Caki2 (cell line): ENCODE results near the gene CEMIP2. TPM values are rescaled to one million over a fixed set of nuclear protein-coding genes. Genes with fewer than 3 reads are reported as not detected.

Experiments
- DNase-seq: peaks from one replicate; pipeline ENCODE4 v3.0.0-alpha.2; 2015; ENCODE audit warnings: low read depth
- in situ Hi-C: cut with HindIII; loops from 2 replicates; pipeline ENCODE4 v1.10.0; 2016; ENCODE audit warnings: low sequenced_read_pairs, low pct_unique_long_range_greater_than_20kb, mixed read lengths
- total RNA-seq: library from RNA; depleted of rRNA; stranded (reverse); fragments of >200 nt; shearing (Covaris generic); gene quantifications from 2 replicates; pipeline ENCODE4 v1.2.3, GENCODE V29; 2014; ENCODE audit warnings: low replicate concordance

The CEMIP2 gene
- total RNA-seq, 1 experiment from 2014 or later, result 43.2 TPM

GRCh38 chr9:71781391-71781790 is 13.1 kb upstream of the CEMIP2 start:
- DNase-seq, result no peak
- in situ Hi-C loops, result no loop called here

DNA sequence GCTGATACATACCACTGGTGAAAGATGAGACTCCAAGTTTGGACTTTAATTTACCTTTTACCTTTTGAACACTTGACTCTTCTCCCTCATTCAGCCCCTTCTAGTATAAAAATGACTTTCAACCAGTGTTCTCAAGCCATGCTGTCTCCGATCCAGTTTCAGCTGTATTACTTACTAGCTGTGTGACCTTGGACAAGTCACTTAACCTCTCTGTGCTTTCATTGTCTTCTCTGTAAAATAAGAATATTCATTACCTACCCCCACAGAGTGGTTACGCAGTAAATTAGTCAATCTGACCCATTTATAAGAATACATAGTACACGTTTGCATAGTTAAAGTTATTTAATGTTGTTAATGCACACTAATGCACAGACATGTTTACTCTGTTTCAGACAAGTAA is 12.6 kb upstream of the CEMIP2 start:
- in situ Hi-C loops, result no loop called here
- no peak for DNase-seq

DNA sequence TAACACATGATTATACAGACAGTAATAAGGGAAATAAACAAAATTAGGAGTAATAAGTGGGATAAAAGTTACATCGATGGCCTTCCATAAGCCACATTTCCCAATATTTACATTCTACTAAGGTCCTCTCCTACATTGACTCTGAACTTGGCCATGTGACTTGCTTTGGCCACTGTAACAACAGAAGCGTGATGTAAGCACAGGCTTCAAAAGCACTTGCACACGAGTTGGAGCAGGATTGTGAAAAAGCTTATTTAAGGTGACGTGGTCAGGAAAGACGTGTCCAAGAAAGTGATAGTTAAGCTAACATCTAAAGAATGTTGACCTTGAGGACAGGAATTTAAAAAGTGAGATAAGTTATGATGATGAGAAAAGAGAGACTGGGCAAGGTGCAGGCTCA is 9.8 kb upstream of the CEMIP2 start:
- in situ Hi-C loops, result no loop called here
- no peak for DNase-seq

GRCh38 chr9:71774920-71775319 is 6.6 kb upstream of the CEMIP2 start:
- in situ Hi-C loops, result no loop called here
- DNase-seq, result no peak

DNA sequence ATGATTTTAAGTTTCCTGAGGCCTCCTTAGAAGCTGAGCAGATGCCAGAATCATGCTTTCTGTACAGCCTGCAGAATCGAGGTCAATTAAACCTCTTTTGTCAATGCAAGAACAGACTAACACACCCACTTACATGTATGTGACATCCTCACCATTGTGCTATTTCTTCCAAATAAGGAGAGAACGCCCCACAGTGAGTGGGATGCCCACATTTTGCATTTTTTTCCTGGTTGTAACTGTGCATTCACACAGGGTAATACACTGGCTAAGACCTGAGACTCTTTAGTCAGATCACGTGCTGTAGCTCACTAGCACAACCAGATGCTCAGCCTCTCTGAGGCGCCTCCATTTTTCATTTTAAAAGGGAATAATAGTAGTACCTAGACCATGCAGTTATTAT is 4.4 kb upstream of the CEMIP2 start:
- DNase-seq, result no peak
- in situ Hi-C loops, result no loop called here

DNA sequence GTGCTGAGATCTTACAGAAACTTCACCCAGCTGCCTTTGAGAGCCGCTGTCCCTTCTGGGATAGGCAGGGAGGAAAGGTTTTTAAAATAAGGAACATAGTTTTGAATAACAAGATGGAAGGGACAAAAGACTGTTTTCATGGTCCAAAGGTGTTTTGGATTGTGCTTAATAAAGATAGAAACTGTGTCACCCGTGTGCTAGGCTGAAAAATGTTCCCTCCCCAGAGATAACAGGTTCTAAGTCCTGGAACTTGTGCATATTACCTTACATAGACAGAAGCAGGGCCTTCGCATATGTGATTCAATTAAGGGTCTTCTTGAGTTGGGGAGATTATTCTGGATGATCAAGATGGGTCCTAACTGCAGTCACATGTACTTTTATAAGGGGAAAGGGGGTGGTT is 1.9 kb upstream of the CEMIP2 start:
- in situ Hi-C loops, result no loop called here
- DNase-seq, result no peak

- peak; percentile 72 for DNase-seq
- in situ Hi-C loops, result no loop called here
These were observed 1.2 kb upstream of the CEMIP2 start for GRCh38 chr9:71769175-71770161.

- no peak for DNase-seq
- in situ Hi-C loops, result no loop called here
These were observed 464 bp downstream of the CEMIP2 start for GRCh38 chr9:71767776-71768321.

DNA sequence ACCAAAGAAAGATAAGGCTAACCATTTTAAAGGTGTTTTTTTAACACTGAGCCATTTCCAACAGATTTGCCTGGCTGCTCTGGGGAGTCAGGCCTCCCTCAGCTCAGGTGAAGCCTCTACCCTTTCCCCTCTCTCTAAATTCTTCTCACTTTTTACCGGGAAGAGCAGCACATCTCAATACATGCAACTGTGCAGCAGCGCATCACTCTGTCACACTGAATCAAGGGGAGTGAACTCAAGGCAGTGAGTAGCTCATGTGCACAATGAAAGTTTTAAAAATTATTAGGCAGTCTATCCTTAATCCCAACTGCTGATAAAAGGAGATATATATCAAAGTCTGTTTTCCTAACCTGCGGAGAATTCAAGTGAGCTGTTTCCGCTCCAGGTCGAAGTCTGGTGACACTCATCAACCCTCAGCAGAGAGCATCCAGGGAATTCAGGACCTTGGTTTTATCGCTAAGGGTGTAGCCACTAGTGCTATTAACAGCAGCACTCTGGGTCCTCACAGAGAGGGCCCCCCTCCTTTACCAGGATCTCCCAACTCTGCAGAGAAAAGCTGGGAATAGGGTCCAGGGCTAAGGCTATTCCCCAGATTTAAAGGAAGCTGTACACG is 1.0 kb downstream of the CEMIP2 start:
- DNase-seq, result peak; percentile 21
- in situ Hi-C loops, result no loop called here

GRCh38 chr9:71766663-71767062 is 1.6 kb downstream of the CEMIP2 start:
- in situ Hi-C loops, result no loop called here

GRCh38 chr9:71765693-71766092 is 2.6 kb downstream of the CEMIP2 start:
- peak; percentile 9 for DNase-seq
- in situ Hi-C loops, result no loop called here

More at GRCh38 chr9:71766663-71767062, 1.6 kb downstream of the CEMIP2 start:
- peak; percentile 52 for DNase-seq

DNA sequence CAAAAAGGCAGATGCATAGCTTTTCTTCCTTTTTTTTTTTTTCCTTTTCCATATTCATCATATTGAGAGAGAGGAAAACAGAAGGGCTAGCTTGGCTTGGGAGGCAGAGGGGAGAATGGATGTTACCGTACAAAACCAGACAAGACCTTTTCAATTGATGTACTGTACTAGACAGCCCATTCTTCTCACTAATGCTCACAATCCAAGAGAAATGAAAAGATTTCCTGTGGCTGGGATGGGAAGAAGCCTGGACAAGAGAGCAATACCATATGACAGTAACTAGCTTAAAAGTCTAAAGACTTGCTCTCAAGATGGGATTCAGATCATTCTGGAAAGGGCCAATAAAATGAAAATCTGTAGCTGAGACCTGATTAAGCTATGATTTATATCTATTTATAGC is 3.4 kb downstream of the CEMIP2 start:
- in situ Hi-C loops, result no loop called here
- DNase-seq, result no peak

- in situ Hi-C loops, result no loop called here
These were observed 3.9 kb downstream of the CEMIP2 start for GRCh38 chr9:71764463-71764862.

DNA sequence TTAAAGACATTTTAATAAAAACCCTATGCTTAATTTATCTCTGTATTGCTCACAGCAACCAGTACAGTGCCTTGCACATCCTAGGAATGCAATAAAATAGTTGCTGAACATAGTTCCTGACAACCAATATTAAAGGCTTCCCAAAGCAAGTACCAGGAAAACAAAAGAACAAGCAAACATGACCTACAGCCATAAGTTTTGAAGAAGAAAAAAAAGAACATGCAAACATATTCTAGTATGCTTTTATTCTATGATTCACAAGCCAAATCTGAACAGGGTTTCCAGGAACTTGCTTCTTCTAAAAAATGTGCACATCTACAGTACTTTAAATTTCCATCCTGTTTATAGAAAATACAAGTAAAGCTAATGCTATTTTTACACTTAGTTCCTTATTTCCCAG is 4.5 kb downstream of the CEMIP2 start:
- in situ Hi-C loops, result no loop called here
- DNase-seq, result no peak

More at GRCh38 chr9:71764463-71764862, 3.9 kb downstream of the CEMIP2 start:
- no peak for DNase-seq

DNA sequence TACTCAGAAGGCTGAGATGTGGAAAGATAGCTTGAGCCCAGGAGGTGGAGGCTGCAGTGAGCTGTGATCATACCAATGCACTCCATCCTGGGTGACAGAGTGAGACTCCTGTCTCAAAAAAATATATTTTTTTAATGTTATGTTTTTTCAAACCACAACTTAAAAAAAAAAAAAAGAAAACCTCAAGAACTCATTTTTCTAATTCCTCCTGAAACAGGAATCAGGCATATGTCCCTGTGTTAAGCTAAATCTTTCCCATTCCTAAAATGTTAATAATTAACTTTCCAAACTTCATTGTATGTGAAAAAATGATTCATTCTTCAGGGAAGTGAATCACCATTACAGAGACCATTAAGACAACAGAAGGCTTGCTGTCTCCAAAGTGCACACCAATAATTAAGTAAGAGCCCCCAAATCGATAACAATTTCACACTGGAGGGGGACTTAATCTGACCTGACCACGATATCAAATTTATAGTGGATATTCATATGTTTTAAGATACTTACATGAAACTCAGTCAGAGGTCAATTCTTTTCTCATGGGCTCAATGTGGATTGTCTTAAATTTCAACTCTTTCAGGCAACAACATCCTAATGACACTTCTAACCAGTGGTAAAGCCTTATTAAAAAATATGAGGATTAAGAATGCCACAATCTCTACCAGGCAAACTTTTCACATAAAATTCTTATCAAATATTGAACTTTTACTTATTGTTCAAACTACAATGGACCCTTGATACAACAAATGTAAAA is 5.2 kb downstream of the CEMIP2 start:
- in situ Hi-C loops, result no loop called here
- DNase-seq, result peak; percentile 82

DNA sequence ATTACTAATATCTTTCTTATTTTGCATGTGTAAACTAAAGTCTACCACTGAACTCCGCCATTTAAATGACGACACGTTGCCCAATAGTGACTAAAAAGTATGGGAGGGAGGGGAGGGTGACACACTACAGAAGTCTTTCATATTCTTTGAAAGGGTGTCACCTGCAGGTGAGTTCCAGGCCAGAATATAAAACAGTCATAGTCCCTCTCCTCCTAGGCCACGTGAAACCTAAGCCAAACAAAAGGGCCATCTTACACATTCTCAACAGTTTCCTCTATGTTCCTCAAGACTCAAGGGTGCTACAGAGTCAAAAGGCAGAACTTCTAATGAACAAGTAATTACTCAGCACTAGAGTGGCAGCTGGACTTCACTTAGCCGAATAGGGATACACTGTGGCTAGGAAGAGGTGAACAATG is 6.4 kb downstream of the CEMIP2 start:
- in situ Hi-C loops, result no loop called here

GRCh38 chr9:71760901-71761300 is 7.4 kb downstream of the CEMIP2 start:
- DNase-seq, result no peak
- in situ Hi-C loops, result no loop called here

More for the DNA sequence above, 6.4 kb downstream of the CEMIP2 start:
- peak; percentile 55 for DNase-seq

DNA sequence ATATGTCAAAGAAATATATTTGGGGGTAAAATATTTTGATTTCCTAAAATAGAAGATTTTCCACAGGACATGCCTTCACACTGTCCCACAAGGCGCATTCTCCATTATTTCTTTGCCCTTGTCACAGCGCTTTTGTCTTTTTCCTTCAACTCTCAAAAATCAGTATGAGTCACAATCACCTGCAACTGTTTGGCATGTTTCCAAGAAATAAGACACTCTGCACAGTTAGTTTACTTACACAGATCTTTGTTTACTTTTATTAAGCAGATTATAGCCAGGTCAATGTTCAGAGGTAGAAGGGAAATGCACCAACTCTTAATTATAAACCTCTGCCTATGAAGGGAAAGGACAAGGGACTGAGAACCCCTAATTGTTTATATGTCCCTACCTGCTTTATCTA is 9.5 kb downstream of the CEMIP2 start:
- in situ Hi-C loops, result no loop called here
- DNase-seq, result peak; percentile 51
